Stimulated activated CD4-positive, alpha-beta T cell treated with anti-CD3 and anti-CD28 coated beads, Interleukin-4, amount 100 ng/mL, for 1 hour (primary cell): ENCODE measurements around the gene AEN.

Experiments used
- DNase-seq: peaks from one replicate; pipeline ENCODE4 v3.0.0-alpha.2; 2020

The AEN gene

DNA sequence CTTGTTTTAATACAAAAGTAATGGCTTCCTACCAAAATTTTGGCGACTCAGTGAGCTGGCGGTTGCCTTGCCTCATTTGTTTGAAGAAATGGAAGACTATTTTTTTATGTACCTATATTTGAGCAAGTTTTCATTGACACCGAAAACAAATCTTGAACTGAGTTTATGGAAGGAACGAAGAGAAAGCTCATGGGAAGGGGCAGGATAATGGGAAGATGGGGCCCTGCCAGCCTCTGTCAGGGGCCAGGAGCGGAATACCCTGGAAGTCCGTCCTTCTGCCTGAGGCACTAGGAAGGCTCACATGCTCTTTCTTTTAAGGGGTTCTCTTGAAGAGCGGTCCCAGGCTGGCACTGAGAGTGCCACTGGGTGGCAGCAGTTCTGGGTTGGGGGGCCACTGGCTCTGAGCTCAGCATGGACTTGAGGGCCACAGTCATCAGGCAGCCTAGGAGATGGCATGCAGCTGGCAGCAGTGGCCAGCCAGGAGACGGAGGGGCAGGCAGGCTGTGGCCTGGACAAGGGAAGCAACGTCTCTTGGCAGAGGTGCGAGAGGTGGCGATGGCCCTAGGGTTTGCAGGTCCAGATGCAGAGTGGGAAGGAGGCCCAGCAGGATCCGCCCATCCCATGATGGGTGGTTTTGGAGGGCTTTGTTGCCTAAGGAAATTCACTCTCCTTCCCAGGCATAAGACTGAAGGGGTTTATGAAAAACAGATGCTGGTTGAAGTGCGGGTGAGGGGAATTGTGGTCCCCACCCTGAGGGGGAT, 59.3 kb downstream of the AEN start:
- DNase-seq, result no peak

DNA sequence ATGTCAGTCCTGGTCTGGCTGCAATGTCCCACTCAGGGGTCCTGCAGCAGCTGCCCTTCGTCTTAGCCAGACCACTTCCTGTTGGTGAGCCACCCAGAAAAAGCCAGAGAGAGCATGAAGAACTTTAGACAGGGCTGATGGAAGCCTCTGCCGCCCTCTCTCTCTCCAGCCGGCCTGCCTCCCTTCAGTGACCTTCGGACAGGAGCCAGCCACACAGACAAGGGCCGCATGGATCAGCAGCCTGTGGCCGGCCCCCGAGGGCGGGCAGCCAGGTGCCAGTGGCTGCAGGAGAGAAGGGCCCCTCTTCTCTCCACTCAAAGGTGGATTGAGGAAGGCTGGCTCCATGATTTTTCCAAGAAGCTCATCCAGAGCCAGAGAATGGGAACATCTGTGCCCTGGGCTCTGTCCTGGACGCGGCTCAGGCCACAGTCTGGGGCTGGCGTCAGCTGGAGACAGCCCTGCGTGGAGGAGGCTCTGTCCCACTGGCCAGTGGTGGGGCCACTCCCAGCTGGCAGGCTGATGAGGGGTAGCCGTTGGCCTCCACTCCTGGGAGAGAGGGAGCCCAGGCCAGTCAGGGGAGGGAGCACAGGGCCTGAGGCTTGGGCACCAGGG, 60.6 kb downstream of the AEN start:
- no peak for DNase-seq
